Transverse colon (tissue), 4 donors: ENCODE measurements around the gene CTXN3. TPM values are rescaled to one million over a fixed set of nuclear protein-coding genes. Genes with fewer than 3 reads are reported as not detected.

Source experiments
- DNase-seq: peaks from one replicate; pipeline ENCODE4 v3.0.0-alpha.2; 2019
- H3K27ac ChIP-seq, 4 donors: fragments of 200-600 bp; sonication (generic); 2 replicates each; pipeline ENCODE4 v1.5.1; 2016 to 2018; ENCODE audit warnings: inconsistent platforms in 4 of 4
- H3K27me3 ChIP-seq: fragments of 200-600 bp; sonication (generic); 2 replicates; pipeline ENCODE4 v1.5.1; 2017; ENCODE audit warnings: inconsistent platforms
- H3K36me3 ChIP-seq, 4 donors: fragments of 200-600 bp; sonication (generic); 2 replicates each; pipeline ENCODE4 v1.5.1; 2017 to 2019; ENCODE audit warnings: inconsistent platforms in 4 of 4
- H3K4me1 ChIP-seq, 4 donors: fragments of 200-600 bp; sonication (generic); 2 replicates each; pipeline ENCODE4 v1.5.1; 2017 to 2020; ENCODE audit warnings: inconsistent platforms in 4 of 4
- H3K4me3 ChIP-seq, 4 donors: fragments of 200-600 bp; sonication (generic); 1 replicate in 1 of 4; 2 replicates in 3 of 4; pipeline versions ENCODE4 v1.5.1 to v1.6.1; 2017 to 2019; ENCODE audit warnings: inconsistent platforms in 4 of 4
- H3K9me3 ChIP-seq, 2 donors: fragments of 200-600 bp; sonication (generic); 2 replicates each; pipeline ENCODE4 v1.5.1; 2017 to 2019; ENCODE audit warnings: inconsistent platforms in 2 of 2
- CTCF ChIP-seq, 5 experiments: fragments of 200-600 bp in 3 of 5; fragments of 450-650 bp in 2 of 5; sonication (generic) in 3 of 5; IDR thresholded peaks; 1 replicate in 2 of 5; 2 replicates in 3 of 5; pipeline ENCODE4 v1.5.1; 2016 to 2017; ENCODE audit warnings: antibody characterized with exemption in 5 of 5, inconsistent platforms in 3 of 5, mild to moderate bottlenecking in 2 of 5, moderate library complexity in 1 of 5
- EP300 ChIP-seq: sonication (generic); formaldehyde crosslinking; IDR thresholded peaks from one replicate; pipeline ENCODE4 v1.6.1; 2017; ENCODE audit warnings: antibody characterized with exemption, low read depth
- POLR2A ChIP-seq: fragments of 450-650 bp; IDR thresholded peaks from one replicate; pipeline ENCODE4 v1.6.1; 2016; ENCODE audit warnings: antibody characterized with exemption, mild to moderate bottlenecking, moderate library complexity
- POLR2AphosphoS5 ChIP-seq, 3 donors: sonication (generic); formaldehyde crosslinking; IDR thresholded peaks; one replicate each; pipeline ENCODE4 v1.6.1; 2016; ENCODE audit warnings: antibody characterized with exemption in 3 of 3
- WGBS, 2 donors: methylation state at CpG; one replicate each; pipeline ENCODE4 v1.1.5; 2018; ENCODE audit warnings: low coverage in 1 of 2; 5-methylcytosine and 5-hydroxymethylcytosine counted together
- in situ Hi-C, 4 donors: fragments of 200-750 bp; cut with MboI; loops; one replicate each; pipeline versions ENCODE4 v1.15.0 to v1.15.1; 2017; ENCODE audit warnings: low sequenced_read_pairs in 3 of 4, low pct_ligation_motif_present in 1 of 4, low pct_unique_long_range_greater_than_20kb in 1 of 4
- intact Hi-C: fragments of 100-400 bp; cut with DNase I; formaldehyde crosslinking; loops from one replicate; pipeline ENCODE4 v1.15.1; 2023; ENCODE audit warnings: low total_unique reads
- total RNA-seq, 4 donors: library from RNA; depleted of rRNA; stranded (reverse); fragments of >200 nt; gene quantifications; one replicate each; pipeline ENCODE4 v1.1.0, GENCODE V29; 2016

The CTXN3 gene
- total RNA-seq, 4 donors from 2014 or later = not detected

- intact Hi-C loops = no loop called here
- Histone ChIP-seq H3K27me3 (no peaks in the 10 kb centered on the region), H3K36me3 (no peaks in the 10 kb centered on the region), H3K4me1 (peaks cover 0 to 20% (median 7%) of the 10 kb centered on the region in 4 donors), H3K27ac (no peak overlapping the region), H3K9me3 (no peaks in the 10 kb centered on the region), H3K4me3 (no peak overlapping the region)
- no peak for TF ChIP-seq CTCF (IDR thresholded peaks at IDR 0.05)
- TF ChIP-seq POLR2A = no peak
- TF ChIP-seq POLR2AphosphoS5 (IDR thresholded peaks at IDR 0.05) = no peak
- no peak for TF ChIP-seq EP300
- WGBS, 2 donors = 78 to 84% methylated on average over 2 of the region's 2 CpGs
- no peak for DNase-seq
- in situ Hi-C loops = no loop called here
Observed at GRCh38 chr5:127642949-127643348, 5.9 kb upstream of the CTXN3 start.

DNA sequence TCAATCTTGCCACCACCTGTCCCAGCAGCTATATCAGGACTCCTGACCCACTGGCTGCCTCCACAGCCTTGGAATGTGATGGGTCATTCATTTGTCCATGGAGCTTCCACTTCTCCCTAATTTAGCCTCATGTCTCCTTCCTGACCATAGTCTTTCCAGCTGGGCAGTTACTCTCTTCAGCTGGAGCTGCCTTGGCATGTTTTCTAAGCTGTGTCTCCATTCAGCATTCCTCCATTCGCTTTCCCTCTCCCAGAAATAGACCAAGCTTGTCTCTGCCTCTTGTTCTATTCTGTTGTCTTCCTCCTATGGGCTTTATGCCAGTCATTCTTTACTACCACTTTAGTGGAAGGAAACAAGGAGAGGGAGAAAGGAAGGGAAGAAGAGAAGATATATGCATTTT lies 5.3 kb upstream of the CTXN3 start:
- Histone ChIP-seq H3K27ac (no peak overlapping the region), H3K4me1 (peaks cover 0 to 20% (median 7%) of the 10 kb centered on the region in 4 donors), H3K36me3 (no peaks in the 10 kb centered on the region), H3K27me3 (no peaks in the 10 kb centered on the region), H3K9me3 (no peaks in the 10 kb centered on the region), H3K4me3 (no peak overlapping the region)
- in situ Hi-C loops (no loop called here), intact Hi-C loops (no loop called here)
- 77 to 83% methylated on average over 1 of the region's 1 CpG for WGBS, 2 donors
- no peak for TF ChIP-seq POLR2A
- TF ChIP-seq CTCF (IDR thresholded peaks at IDR 0.05) = no peak
- TF ChIP-seq EP300 = no peak
- TF ChIP-seq POLR2AphosphoS5 (IDR thresholded peaks at IDR 0.05) = no peak
- no peak for DNase-seq

- H3K9me3 ChIP-seq = no peaks in the 10 kb centered on the region
- in situ Hi-C loops (no loop called here), intact Hi-C loops (no loop called here)
- peaks cover 0 to 29% (median 7%) of the 10 kb centered on the region in 4 donors for H3K4me1 ChIP-seq
- no peak overlapping the region for H3K27ac ChIP-seq
- no peaks in the 10 kb centered on the region for H3K36me3 ChIP-seq
- no peak for DNase-seq
- TF ChIP-seq POLR2A = no peak
- no peak for TF ChIP-seq POLR2AphosphoS5 (IDR thresholded peaks at IDR 0.05)
- TF ChIP-seq EP300 = no peak
- TF ChIP-seq CTCF (IDR thresholded peaks at IDR 0.05) = no peak
- no peak overlapping the region for H3K4me3 ChIP-seq
- WGBS, 2 donors = 35 to 53% methylated on average over 2 of the region's 2 CpGs
- H3K27me3 ChIP-seq = no peaks in the 10 kb centered on the region
Observed at GRCh38 chr5:127645300-127645726, 3.6 kb upstream of the CTXN3 start.

- Histone ChIP-seq H3K4me1 (peaks cover 0 to 30% (median 7%) of the 10 kb centered on the region in 4 donors), H3K27ac (peak overlapping the region in 3 of 4 donors; percentile 47 to 69 (median 60)), H3K9me3 (no peaks in the 10 kb centered on the region), H3K36me3 (no peaks in the 10 kb centered on the region), H3K4me3 (no peak overlapping the region), H3K27me3 (no peaks in the 10 kb centered on the region)
- intact Hi-C loops = no loop called here
- TF ChIP-seq POLR2A = no peak
- peak in 1 of 3 donors; percentile 22 for TF ChIP-seq POLR2AphosphoS5 (IDR thresholded peaks at IDR 0.05)
- TF ChIP-seq EP300 = no peak
- TF ChIP-seq CTCF (IDR thresholded peaks at IDR 0.05) = no peak
- DNase-seq = no peak
- in situ Hi-C loops = no loop called here
- WGBS, 2 donors = 72 to 78% methylated on average over 4 to 8 of the region's 8 CpGs
Observed at GRCh38 chr5:127647361-127647958, 1.4 kb upstream of the CTXN3 start.
